GM20000 (cell line): Measurements from ENCODE around the gene MAGI2.

Experiments used
- DNase-seq: peaks from one replicate; pipeline ENCODE4 v3.0.0; 2012; ENCODE audit warnings: low spot score
- CTCF ChIP-seq: IDR thresholded peaks from 2 replicates; pipeline ENCODE4 v1.5.1; 2012; ENCODE audit warnings: mild to moderate bottlenecking, control low read depth; ENCODE audit errors: extremely low read depth, missing control alignments

MAGI2 gene

GRCh38 chr7:78363866-78364265 is 1089.6 kb downstream of the MAGI2 start:
- DNase-seq: no peak
- TF ChIP-seq CTCF: no peak

GRCh38 chr7:78359836-78360235 is 1093.6 kb downstream of the MAGI2 start:
- no peak for TF ChIP-seq CTCF
- DNase-seq: no peak

- DNase-seq: no peak
Measured at GRCh38 chr7:78357709-78358108, 1095.8 kb downstream of the MAGI2 start.

GRCh38 chr7:78355834-78356233 is 1097.6 kb downstream of the MAGI2 start:
- DNase-seq: no peak
- TF ChIP-seq CTCF: no peak

More at GRCh38 chr7:78357709-78358108, 1095.8 kb downstream of the MAGI2 start:
- no peak for TF ChIP-seq CTCF

- DNase-seq: no peak
- no peak for TF ChIP-seq CTCF
Measured at GRCh38 chr7:78350926-78351325, 1102.5 kb downstream of the MAGI2 start.

GRCh38 chr7:78350391-78350790 is 1103.1 kb downstream of the MAGI2 start:
- no peak for DNase-seq
- TF ChIP-seq CTCF: no peak

- no peak for TF ChIP-seq CTCF
- DNase-seq: no peak
Measured at GRCh38 chr7:78346827-78347226, 1106.6 kb downstream of the MAGI2 start.
